GM23338 (cell line): ENCODE measurements around the gene TMEM117. TPM values are rescaled to one million over a fixed set of nuclear protein-coding genes. Genes with fewer than 3 reads are reported as not detected.

Experiments
- ATAC-seq: fragments of 200-7000 bp; cut with Tn5 transposase; 3 replicates; pipeline ENCODE4 v1.9.1; 2020
- DNase-seq: peaks from one replicate; pipeline ENCODE4 v3.0.0-alpha.2; 2015; ENCODE audit warnings: low spot score
- H2AFZ ChIP-seq: fragments of 200-600 bp; sonication (generic); 2 replicates; pipeline ENCODE4 v1.8.0; 2016; ENCODE audit warnings: antibody characterized with exemption, mild to moderate bottlenecking, moderate library complexity
- H3F3A ChIP-seq: fragments of 200-600 bp; sonication (generic); replicated peaks from 2 replicates; pipeline ENCODE4 v1.8.0; 2017; ENCODE audit warnings: antibody characterized with exemption, mixed run types, low read depth
- H3K27ac ChIP-seq: fragments of 200-600 bp; sonication (generic); 2 replicates; pipeline ENCODE4 v1.6.1; 2016; ENCODE audit warnings: low read depth
- H3K27me3 ChIP-seq: fragments of 200-600 bp; sonication (generic); 2 replicates; pipeline ENCODE4 v1.8.0; 2016; ENCODE audit warnings: mild to moderate bottlenecking, mixed run types, moderate library complexity; ENCODE audit not compliant: insufficient read depth
- H3K36me3 ChIP-seq: fragments of 200-600 bp; sonication (generic); 2 replicates; pipeline ENCODE4 v1.8.0; 2016; ENCODE audit warnings: mild to moderate bottlenecking; ENCODE audit not compliant: insufficient read depth
- H3K4me1 ChIP-seq: fragments of 200-600 bp; sonication (generic); 2 replicates; pipeline ENCODE4 v1.8.0; 2016; ENCODE audit warnings: mild to moderate bottlenecking, moderate library complexity; ENCODE audit not compliant: insufficient read depth
- H3K4me2 ChIP-seq: fragments of 200-600 bp; sonication (generic); 2 replicates; pipeline ENCODE4 v1.7.1; 2017; ENCODE audit warnings: mixed run types
- H3K4me3 ChIP-seq: fragments of 200-600 bp; sonication (generic); 2 replicates; pipeline ENCODE4 v1.6.1; 2016; ENCODE audit warnings: mixed run types
- H3K79me2 ChIP-seq: fragments of 200-600 bp; sonication (generic); replicated peaks from 2 replicates; pipeline ENCODE4 v1.8.0; 2017; ENCODE audit warnings: mild to moderate bottlenecking; ENCODE audit not compliant: insufficient read depth
- H3K9me2 ChIP-seq: fragments of 200-600 bp; sonication (generic); 2 replicates; pipeline ENCODE4 v1.8.0; 2017; ENCODE audit not compliant: insufficient read depth
- H4K20me1 ChIP-seq: fragments of 200-600 bp; sonication (generic); replicated peaks from 2 replicates; pipeline ENCODE4 v1.8.0; 2017; ENCODE audit warnings: mild to moderate bottlenecking; ENCODE audit not compliant: insufficient read depth
- H3K27ac Mint-ChIP-seq: 2 replicates; pipeline ENCODE4 v1.8.0; 2020; ENCODE audit warnings: inconsistent platforms, mild to moderate bottlenecking, moderate library complexity, mixed read lengths
- H3K27me3 Mint-ChIP-seq: 3 replicates; pipeline ENCODE4 v1.8.0; 2022; ENCODE audit warnings: low read depth, mild to moderate bottlenecking, moderate library complexity, mixed read lengths, inconsistent platforms; ENCODE audit not compliant: insufficient read depth, poor library complexity
- H3K36me3 Mint-ChIP-seq: 3 replicates; pipeline ENCODE4 v1.8.0; 2021; ENCODE audit warnings: low read depth, mild to moderate bottlenecking, inconsistent platforms, moderate library complexity, mixed read lengths
- H3K4me1 Mint-ChIP-seq: 3 replicates; pipeline ENCODE4 v1.8.0; 2020; ENCODE audit warnings: mild to moderate bottlenecking, inconsistent platforms, mixed read lengths
- H3K4me3 Mint-ChIP-seq: 3 replicates; pipeline ENCODE4 v1.8.0; 2021; ENCODE audit warnings: moderate library complexity, mild to moderate bottlenecking, inconsistent platforms, mixed read lengths
- H3K9me3 Mint-ChIP-seq: 3 replicates; pipeline ENCODE4 v1.8.0; 2020; ENCODE audit warnings: moderate library complexity, mild to moderate bottlenecking, inconsistent platforms, mixed read lengths
- EZH2 ChIP-seq: fragments of 200-600 bp; sonication (generic); IDR thresholded peaks from one replicate; pipeline ENCODE4 v1.8.0; 2017; ENCODE audit warnings: antibody characterized with exemption, mild to moderate bottlenecking, low read depth; ENCODE audit not compliant: unreplicated experiment
- JUNB ChIP-seq: IDR thresholded peaks from one replicate; pipeline ENCODE4 v1.6.1; 2016; ENCODE audit warnings: antibody characterized with exemption; ENCODE audit not compliant: unreplicated experiment
- NANOG ChIP-seq: IDR thresholded peaks from 2 replicates; pipeline ENCODE4 v1.6.1; 2016; ENCODE audit warnings: antibody characterized with exemption, borderline replicate concordance
- polyA plus RNA-seq: library from polyadenylated mRNA; unstranded; fragments of >200 nt; fragmentation: Nextera tagmentation; extraction: Ambion mirVana; gene quantifications from 2 replicates; pipeline ENCODE4 v1.2.1, GENCODE V29; 2016
- total RNA-seq: library from RNA; depleted of rRNA; stranded (reverse); fragments of >200 nt; shearing (Covaris generic); gene quantifications from 2 replicates; pipeline ENCODE4 v1.2.3, GENCODE V29; 2014
- TF ChIP-seq, protein P1 (sequence below): IDR thresholded peaks from one replicate; pipeline ENCODE4 v1.6.1; 2018; ENCODE audit warnings: antibody characterized with exemption; ENCODE audit not compliant: unreplicated experiment
- TF ChIP-seq, protein P2 (sequence below): fragments of 250-450 bp; sonication (Bioruptor Pico); IDR thresholded peaks from 2 replicates; pipeline ENCODE4 v1.5.0; 2020; ENCODE audit warnings: mild to moderate bottlenecking, moderate library complexity

Gene TMEM117
- total and polyA plus RNA-seq, 2 experiments from 2014 or later: 0.94 to 1.6 TPM

DNA sequence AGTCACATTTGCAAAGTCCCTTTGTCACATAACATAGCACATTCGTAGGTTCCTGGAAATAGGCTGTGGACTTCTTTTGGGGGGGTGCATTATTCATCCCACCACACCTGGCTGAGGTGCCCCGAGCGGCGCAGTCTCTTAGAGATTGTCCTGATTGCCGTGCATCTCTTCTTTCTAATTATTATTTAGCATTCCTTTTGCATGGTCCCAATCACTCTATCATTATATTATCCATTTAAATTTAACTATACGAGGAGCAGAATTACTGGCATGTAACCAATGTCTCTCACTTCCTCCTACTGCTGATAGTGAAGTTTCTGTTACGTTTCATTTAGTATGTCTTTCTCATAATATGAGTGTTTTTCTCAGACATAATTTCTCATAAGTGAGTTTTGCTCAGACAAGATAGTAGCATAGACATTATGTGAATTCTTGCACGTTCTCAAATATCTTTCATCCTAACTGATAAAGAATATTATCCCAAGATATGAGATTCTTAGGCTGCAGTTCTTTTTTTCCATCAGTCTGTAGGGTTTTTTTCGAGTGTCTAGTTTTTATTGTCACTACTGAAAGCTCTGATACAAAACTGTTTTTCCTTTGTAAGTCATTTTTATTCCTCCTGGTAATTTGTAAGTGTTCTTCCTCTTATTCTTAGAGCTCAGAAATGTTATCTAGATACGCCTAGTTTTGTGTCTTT lies 595.9 kb downstream of the TMEM117 start:
- TF ChIP-seq EZH2 (no peak), NANOG (no peak), JUNB (no peak)
- TF ChIP-seq, protein P1, sequence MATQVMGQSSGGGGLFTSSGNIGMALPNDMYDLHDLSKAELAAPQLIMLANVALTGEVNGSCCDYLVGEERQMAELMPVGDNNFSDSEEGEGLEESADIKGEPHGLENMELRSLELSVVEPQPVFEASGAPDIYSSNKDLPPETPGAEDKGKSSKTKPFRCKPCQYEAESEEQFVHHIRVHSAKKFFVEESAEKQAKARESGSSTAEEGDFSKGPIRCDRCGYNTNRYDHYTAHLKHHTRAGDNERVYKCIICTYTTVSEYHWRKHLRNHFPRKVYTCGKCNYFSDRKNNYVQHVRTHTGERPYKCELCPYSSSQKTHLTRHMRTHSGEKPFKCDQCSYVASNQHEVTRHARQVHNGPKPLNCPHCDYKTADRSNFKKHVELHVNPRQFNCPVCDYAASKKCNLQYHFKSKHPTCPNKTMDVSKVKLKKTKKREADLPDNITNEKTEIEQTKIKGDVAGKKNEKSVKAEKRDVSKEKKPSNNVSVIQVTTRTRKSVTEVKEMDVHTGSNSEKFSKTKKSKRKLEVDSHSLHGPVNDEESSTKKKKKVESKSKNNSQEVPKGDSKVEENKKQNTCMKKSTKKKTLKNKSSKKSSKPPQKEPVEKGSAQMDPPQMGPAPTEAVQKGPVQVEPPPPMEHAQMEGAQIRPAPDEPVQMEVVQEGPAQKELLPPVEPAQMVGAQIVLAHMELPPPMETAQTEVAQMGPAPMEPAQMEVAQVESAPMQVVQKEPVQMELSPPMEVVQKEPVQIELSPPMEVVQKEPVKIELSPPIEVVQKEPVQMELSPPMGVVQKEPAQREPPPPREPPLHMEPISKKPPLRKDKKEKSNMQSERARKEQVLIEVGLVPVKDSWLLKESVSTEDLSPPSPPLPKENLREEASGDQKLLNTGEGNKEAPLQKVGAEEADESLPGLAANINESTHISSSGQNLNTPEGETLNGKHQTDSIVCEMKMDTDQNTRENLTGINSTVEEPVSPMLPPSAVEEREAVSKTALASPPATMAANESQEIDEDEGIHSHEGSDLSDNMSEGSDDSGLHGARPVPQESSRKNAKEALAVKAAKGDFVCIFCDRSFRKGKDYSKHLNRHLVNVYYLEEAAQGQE: no peak
- TF ChIP-seq, protein P2, sequence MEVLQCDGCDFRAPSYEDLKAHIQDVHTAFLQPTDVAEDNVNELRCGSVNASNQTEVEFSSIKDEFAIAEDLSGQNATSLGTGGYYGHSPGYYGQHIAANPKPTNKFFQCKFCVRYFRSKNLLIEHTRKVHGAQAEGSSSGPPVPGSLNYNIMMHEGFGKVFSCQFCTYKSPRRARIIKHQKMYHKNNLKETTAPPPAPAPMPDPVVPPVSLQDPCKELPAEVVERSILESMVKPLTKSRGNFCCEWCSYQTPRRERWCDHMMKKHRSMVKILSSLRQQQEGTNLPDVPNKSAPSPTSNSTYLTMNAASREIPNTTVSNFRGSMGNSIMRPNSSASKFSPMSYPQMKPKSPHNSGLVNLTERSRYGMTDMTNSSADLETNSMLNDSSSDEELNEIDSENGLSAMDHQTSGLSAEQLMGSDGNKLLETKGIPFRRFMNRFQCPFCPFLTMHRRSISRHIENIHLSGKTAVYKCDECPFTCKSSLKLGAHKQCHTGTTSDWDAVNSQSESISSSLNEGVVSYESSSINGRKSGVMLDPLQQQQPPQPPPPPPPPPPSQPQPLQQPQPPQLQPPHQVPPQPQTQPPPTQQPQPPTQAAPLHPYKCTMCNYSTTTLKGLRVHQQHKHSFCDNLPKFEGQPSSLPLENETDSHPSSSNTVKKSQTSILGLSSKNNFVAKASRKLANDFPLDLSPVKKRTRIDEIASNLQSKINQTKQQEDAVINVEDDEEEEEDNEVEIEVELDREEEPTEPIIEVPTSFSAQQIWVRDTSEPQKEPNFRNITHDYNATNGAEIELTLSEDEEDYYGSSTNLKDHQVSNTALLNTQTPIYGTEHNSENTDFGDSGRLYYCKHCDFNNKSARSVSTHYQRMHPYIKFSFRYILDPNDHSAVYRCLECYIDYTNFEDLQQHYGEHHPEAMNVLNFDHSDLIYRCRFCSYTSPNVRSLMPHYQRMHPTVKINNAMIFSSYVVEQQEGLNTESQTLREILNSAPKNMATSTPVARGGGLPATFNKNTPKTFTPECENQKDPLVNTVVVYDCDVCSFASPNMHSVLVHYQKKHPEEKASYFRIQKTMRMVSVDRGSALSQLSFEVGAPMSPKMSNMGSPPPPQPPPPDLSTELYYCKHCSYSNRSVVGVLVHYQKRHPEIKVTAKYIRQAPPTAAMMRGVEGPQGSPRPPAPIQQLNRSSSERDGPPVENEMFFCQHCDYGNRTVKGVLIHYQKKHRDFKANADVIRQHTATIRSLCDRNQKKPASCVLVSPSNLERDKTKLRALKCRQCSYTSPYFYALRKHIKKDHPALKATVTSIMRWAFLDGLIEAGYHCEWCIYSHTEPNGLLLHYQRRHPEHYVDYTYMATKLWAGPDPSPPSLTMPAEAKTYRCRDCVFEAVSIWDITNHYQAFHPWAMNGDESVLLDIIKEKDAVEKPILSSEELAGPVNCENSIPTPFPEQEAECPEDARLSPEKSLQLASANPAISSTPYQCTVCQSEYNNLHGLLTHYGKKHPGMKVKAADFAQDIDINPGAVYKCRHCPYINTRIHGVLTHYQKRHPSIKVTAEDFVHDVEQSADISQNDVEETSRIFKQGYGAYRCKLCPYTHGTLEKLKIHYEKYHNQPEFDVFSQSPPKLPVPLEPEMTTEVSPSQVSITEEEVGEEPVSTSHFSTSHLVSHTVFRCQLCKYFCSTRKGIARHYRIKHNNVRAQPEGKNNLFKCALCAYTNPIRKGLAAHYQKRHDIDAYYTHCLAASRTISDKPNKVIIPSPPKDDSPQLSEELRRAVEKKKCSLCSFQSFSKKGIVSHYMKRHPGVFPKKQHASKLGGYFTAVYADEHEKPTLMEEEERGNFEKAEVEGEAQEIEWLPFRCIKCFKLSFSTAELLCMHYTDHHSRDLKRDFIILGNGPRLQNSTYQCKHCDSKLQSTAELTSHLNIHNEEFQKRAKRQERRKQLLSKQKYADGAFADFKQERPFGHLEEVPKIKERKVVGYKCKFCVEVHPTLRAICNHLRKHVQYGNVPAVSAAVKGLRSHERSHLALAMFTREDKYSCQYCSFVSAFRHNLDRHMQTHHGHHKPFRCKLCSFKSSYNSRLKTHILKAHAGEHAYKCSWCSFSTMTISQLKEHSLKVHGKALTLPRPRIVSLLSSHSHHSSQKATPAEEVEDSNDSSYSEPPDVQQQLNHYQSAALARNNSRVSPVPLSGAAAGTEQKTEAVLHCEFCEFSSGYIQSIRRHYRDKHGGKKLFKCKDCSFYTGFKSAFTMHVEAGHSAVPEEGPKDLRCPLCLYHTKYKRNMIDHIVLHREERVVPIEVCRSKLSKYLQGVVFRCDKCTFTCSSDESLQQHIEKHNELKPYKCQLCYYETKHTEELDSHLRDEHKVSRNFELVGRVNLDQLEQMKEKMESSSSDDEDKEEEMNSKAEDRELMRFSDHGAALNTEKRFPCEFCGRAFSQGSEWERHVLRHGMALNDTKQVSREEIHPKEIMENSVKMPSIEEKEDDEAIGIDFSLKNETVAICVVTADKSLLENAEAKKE: no peak
- peaks cover 2% of the 10 kb centered on the region for H3K27me3 Mint-ChIP-seq

More for the DNA sequence above, 595.9 kb downstream of the TMEM117 start:
- H3K79me2 ChIP-seq: no peaks in the 10 kb centered on the region
- Mint-ChIP-seq H3K36me3 (no peaks in the 10 kb centered on the region), H3K4me3 (no peak overlapping the region), H3K9me3 (no peaks in the 10 kb centered on the region), H3K4me1 (0 out of 3 replicates have a peak, but pooled peaks cover 2% of the 10 kb centered on the region), H3K27ac (no peak overlapping the region)
- H3F3A ChIP-seq: no peaks in the 10 kb centered on the region
- ATAC-seq (no peak), DNase-seq (no peak)
- no peak overlapping the region for H3K4me3 ChIP-seq
- no peak overlapping the region for H3K4me2 ChIP-seq
- H3K9me2 ChIP-seq: no peaks in the 10 kb centered on the region; the same call in 1 of the 2 replicates
- no peak overlapping the region for H2AFZ ChIP-seq
- H3K36me3 ChIP-seq: no peaks in the 10 kb centered on the region
- no peaks in the 10 kb centered on the region for H3K27me3 ChIP-seq
- no peaks in the 10 kb centered on the region for H4K20me1 ChIP-seq
- peaks cover 17% of the 10 kb centered on the region; the same call in 1 of the 2 replicates for H3K4me1 ChIP-seq
- H3K27ac ChIP-seq: no peak overlapping the region
